HCT116 (cell line): ENCODE data around the gene RNF214.

Experiments
- CBX3 ChIP-seq: IDR thresholded peaks from 2 replicates; pipeline ENCODE4 v1.6.1; 2012; ENCODE audit warnings: low read depth
- EGR1 ChIP-seq: IDR thresholded peaks from 2 replicates; pipeline ENCODE4 v1.6.1; 2012; ENCODE audit warnings: low read depth
- POLR2AphosphoS5 ChIP-seq: IDR thresholded peaks from 2 replicates; pipeline ENCODE4 v1.6.1; 2011; ENCODE audit warnings: mild to moderate bottlenecking, low read depth, low read length, moderate library complexity
- SIN3A ChIP-seq: IDR thresholded peaks from 2 replicates; pipeline ENCODE4 v1.6.1; 2012; ENCODE audit warnings: low read depth
- TF ChIP-seq, protein P1 (sequence below), 3 experiments: fragments of 200-600 bp in 1 of 3; sonication (generic) in 1 of 3; IDR thresholded peaks in 2 of 3; conservative IDR thresholded peaks in 1 of 3; 2 replicates each; pipeline ENCODE4 v1.5.1; 2012 to 2017; ENCODE audit warnings: low read depth in 2 of 3, low read length in 2 of 3, antibody characterized with exemption in 1 of 3, borderline replicate concordance in 1 of 3, control low read depth in 1 of 3, mild to moderate bottlenecking in 1 of 3, mixed read lengths in 1 of 3, mixed run types in 1 of 3, moderate library complexity in 1 of 3; ENCODE audit not compliant: insufficient read depth in 1 of 3

GRCh38 chr11:117201658-117202305, 30.7 kb upstream of the RNF214 start:
- no peak for TF ChIP-seq CBX3
- TF ChIP-seq, protein P1, sequence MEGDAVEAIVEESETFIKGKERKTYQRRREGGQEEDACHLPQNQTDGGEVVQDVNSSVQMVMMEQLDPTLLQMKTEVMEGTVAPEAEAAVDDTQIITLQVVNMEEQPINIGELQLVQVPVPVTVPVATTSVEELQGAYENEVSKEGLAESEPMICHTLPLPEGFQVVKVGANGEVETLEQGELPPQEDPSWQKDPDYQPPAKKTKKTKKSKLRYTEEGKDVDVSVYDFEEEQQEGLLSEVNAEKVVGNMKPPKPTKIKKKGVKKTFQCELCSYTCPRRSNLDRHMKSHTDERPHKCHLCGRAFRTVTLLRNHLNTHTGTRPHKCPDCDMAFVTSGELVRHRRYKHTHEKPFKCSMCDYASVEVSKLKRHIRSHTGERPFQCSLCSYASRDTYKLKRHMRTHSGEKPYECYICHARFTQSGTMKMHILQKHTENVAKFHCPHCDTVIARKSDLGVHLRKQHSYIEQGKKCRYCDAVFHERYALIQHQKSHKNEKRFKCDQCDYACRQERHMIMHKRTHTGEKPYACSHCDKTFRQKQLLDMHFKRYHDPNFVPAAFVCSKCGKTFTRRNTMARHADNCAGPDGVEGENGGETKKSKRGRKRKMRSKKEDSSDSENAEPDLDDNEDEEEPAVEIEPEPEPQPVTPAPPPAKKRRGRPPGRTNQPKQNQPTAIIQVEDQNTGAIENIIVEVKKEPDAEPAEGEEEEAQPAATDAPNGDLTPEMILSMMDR (IDR thresholded peaks at IDR 0.05 in 2 of 3, conservative IDR thresholded peaks at IDR 0.05 in 1 of 3; ENCODE audit: borderline replicate concordance in 1 of 3, insufficient read depth in 1 of 3, low read depth in 2 of 3, low read length in 2 of 3): no peak
- no peak for TF ChIP-seq SIN3A
- no peak for TF ChIP-seq POLR2AphosphoS5
- TF ChIP-seq EGR1: no peak
